Uterus (tissue), 4 donors: Measurements from ENCODE around the gene ZSWIM3. TPM values are rescaled to one million over a fixed set of nuclear protein-coding genes. Genes with fewer than 3 reads are reported as not detected.

Experiments
- DNase-seq, 2 donors: peaks; one replicate each; pipeline ENCODE4 v3.0.0-alpha.2; 2019 to 2020
- H3K27ac ChIP-seq, 2 donors: fragments of 200-600 bp; sonication (generic); 1 replicate in 1 of 2; 2 replicates in 1 of 2; pipeline ENCODE4 v1.5.1; 2016 to 2018
- H3K27me3 ChIP-seq, 2 donors: fragments of 200-600 bp; sonication (generic); one replicate each; pipeline ENCODE4 v1.5.1; 2018 to 2019; ENCODE audit warnings: control low read depth in 1 of 2
- H3K36me3 ChIP-seq, 2 donors: fragments of 200-600 bp; sonication (generic); one replicate each; pipeline ENCODE4 v1.5.1; 2019; ENCODE audit warnings: control low read depth in 1 of 2
- H3K4me1 ChIP-seq, 2 donors: fragments of 200-600 bp; sonication (generic); one replicate each; pipeline ENCODE4 v1.5.1; 2018 to 2019; ENCODE audit warnings: control low read depth in 1 of 2
- H3K4me3 ChIP-seq, 2 donors: fragments of 200-600 bp; sonication (generic); 1 replicate in 1 of 2; 2 replicates in 1 of 2; pipeline ENCODE4 v1.5.1; 2018 to 2019; ENCODE audit warnings: mild to moderate bottlenecking in 1 of 2
- H3K9me3 ChIP-seq, 2 donors: fragments of 200-600 bp; sonication (generic); one replicate each; pipeline ENCODE4 v1.5.1; 2019; ENCODE audit warnings: control low read depth in 1 of 2
- CTCF ChIP-seq, 4 experiments: fragments of 200-600 bp in 2 of 4; fragments of 450-650 bp in 2 of 4; sonication (generic) in 2 of 4; IDR thresholded peaks; one replicate each; pipeline ENCODE4 v1.5.1; 2016 to 2019; ENCODE audit warnings: antibody characterized with exemption in 4 of 4, mild to moderate bottlenecking in 2 of 4, moderate library complexity in 1 of 4
- POLR2A ChIP-seq, 2 donors: fragments of 450-650 bp; IDR thresholded peaks; one replicate each; pipeline ENCODE4 v1.6.1; 2016; ENCODE audit warnings: antibody characterized with exemption in 2 of 2, mild to moderate bottlenecking in 1 of 2, moderate library complexity in 1 of 2
- intact Hi-C: fragments of 100-400 bp; cut with DNase I; formaldehyde crosslinking; loops from one replicate; pipeline ENCODE4 v1.15.1; 2023; ENCODE audit warnings: low total_unique reads
- total RNA-seq, 4 donors: library from RNA; depleted of rRNA in 3 of 4; stranded (reverse); fragments of >200 nt in 3 of 4; gene quantifications; one replicate each; pipeline versions ENCODE4 v1.1.0 to v1.2.4, GENCODE V29; 2014 to 2023
- donor health status: DM: yes; HTN: yes; CAD: no.

The ZSWIM3 gene
- total RNA-seq, 4 donors from 2014 or later, result 3.1 to 9.2 (median 4.3) TPM

- H3K4me1 ChIP-seq, result peaks cover 9 to 13% of the 10 kb centered on the region in 2 donors
- intact Hi-C loops, result no loop called here
These were observed 21.6 kb upstream of the ZSWIM3 start for GRCh38 chr20:45835825-45836224.

GRCh38 chr20:45836841-45837240, 20.6 kb upstream of the ZSWIM3 start:
- Histone ChIP-seq H3K36me3 (no peaks in the 10 kb centered on the region), H3K27me3 (no peaks in the 10 kb centered on the region), H3K27ac (peak overlapping the region; percentile 2 to 93), H3K4me3 (no peak overlapping the region), H3K4me1 (peaks cover 9 to 11% of the 10 kb centered on the region in 2 donors), H3K9me3 (no peaks in the 10 kb centered on the region)
- TF ChIP-seq POLR2A (IDR thresholded peaks at IDR 0.05), result no peak
- TF ChIP-seq CTCF (IDR thresholded peaks at IDR 0.05), result no peak
- intact Hi-C loops, result no loop called here
- no peak for DNase-seq

More at GRCh38 chr20:45835825-45836224, 21.6 kb upstream of the ZSWIM3 start:
- Histone ChIP-seq H3K9me3 (no peaks in the 10 kb centered on the region), H3K27me3 (no peaks in the 10 kb centered on the region), H3K36me3 (no peaks in the 10 kb centered on the region), H3K27ac (peak overlapping the region; percentile 93 to 96), H3K4me3 (peak overlapping the region; percentile 54 to 83)
- no peak for TF ChIP-seq POLR2A (IDR thresholded peaks at IDR 0.05)
- TF ChIP-seq CTCF (IDR thresholded peaks at IDR 0.05), result no peak
- DNase-seq, result peak in 1 of 2 donors; percentile 50

GRCh38 chr20:45840700-45841198, 16.7 kb upstream of the ZSWIM3 start:
- Histone ChIP-seq H3K27ac (peak overlapping the region in 1 of 2 donors; percentile 58), H3K4me3 (no peak overlapping the region), H3K36me3 (no peaks in the 10 kb centered on the region), H3K9me3 (no peaks in the 10 kb centered on the region), H3K4me1 (peaks cover 0 to 13% of the 10 kb centered on the region in 2 donors), H3K27me3 (no peaks in the 10 kb centered on the region)
- no peak for DNase-seq
- TF ChIP-seq CTCF (IDR thresholded peaks at IDR 0.05) (no peak), POLR2A (IDR thresholded peaks at IDR 0.05) (no peak)
- intact Hi-C loops, result no loop called here

GRCh38 chr20:45841407-45842129, 15.8 kb upstream of the ZSWIM3 start:
- H3K4me3 ChIP-seq, result no peak overlapping the region
- intact Hi-C loops, result no loop called here
- no peak for TF ChIP-seq POLR2A (IDR thresholded peaks at IDR 0.05)
- TF ChIP-seq CTCF (IDR thresholded peaks at IDR 0.05), result no peak
- H3K9me3 ChIP-seq, result no peaks in the 10 kb centered on the region
- peaks cover 0 to 12% of the 10 kb centered on the region in 2 donors for H3K4me1 ChIP-seq
- H3K36me3 ChIP-seq, result no peaks in the 10 kb centered on the region
- no peaks in the 10 kb centered on the region for H3K27me3 ChIP-seq
- no peak for DNase-seq
- H3K27ac ChIP-seq, result peak overlapping the region; percentile 58 to 69

- H3K27me3 ChIP-seq, result no peaks in the 10 kb centered on the region
- TF ChIP-seq CTCF (IDR thresholded peaks at IDR 0.05) (no peak), POLR2A (IDR thresholded peaks at IDR 0.05) (no peak)
- H3K27ac ChIP-seq, result peak overlapping the region; percentile 58 to 69
- H3K36me3 ChIP-seq, result no peaks in the 10 kb centered on the region
- peak in 1 of 2 donors; percentile 76 for DNase-seq
- H3K4me1 ChIP-seq, result peaks cover 0 to 8% of the 10 kb centered on the region in 2 donors
- no peaks in the 10 kb centered on the region for H3K9me3 ChIP-seq
- intact Hi-C loops, result no loop called here
- H3K4me3 ChIP-seq, result no peak overlapping the region
These were observed 15.1 kb upstream of the ZSWIM3 start for GRCh38 chr20:45842169-45842812.
